ENCODE measurements around the gene ZNF48.

- TF ChIP-seq CTCF (conservative IDR thresholded peaks at IDR 0.05; ENCODE audit: low read length) (no peak), EZH2phosphoT487 (IDR thresholded peaks at IDR 0.05; ENCODE audit: borderline replicate concordance, low read depth, low read length) (no peak)
Observed at GRCh38 chr16:30395992-30396585, 869 bp downstream of the ZNF48 start.

Measured in OCI-LY7 (cell line).